ACHN (cell line): Measurements from ENCODE around the gene FGFBP3.
"Not testable (repeated sequence)": the region's sequence is repeated elsewhere in the genome, so short reads cannot be mapped to it uniquely, and the experiment has no call there.

ENCODE experiments used
- DNase-seq: peaks from one replicate; pipeline ENCODE4 v3.0.0-alpha.2; 2015
- in situ Hi-C: cut with HindIII; loops from 2 replicates; pipeline ENCODE4 v1.10.0; 2017; ENCODE audit warnings: low sequenced_read_pairs, low pct_ligation_motif_present, low pct_unique_long_range_greater_than_20kb

The FGFBP3 gene

DNA sequence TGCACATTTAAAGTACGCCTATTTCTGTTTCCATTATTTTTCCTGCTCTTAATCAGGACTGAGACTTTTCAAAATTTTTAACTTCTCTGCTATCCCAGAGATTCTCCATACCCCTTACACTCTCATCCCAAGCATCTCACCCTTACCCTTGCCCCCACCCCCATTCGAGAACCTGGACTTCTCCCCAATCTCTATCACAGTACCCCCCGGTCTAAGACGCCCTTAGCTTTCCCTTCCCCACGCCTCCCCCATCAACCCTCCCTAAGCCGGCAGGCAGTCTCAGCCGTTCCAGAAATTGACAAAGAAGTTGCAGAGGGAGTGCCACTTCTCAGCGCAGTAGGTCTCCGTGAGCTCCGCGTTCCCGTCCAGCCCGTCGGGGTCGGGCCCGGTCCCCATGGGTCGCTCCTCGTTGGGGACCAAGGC lies 1.4 kb downstream of the FGFBP3 start:
- in situ Hi-C loops, result no loop called here
- peak; percentile 11 for DNase-seq

- in situ Hi-C loops, result no loop called here
Observed at GRCh38 chr10:91907033-91907594, 2.2 kb downstream of the FGFBP3 start.

DNA sequence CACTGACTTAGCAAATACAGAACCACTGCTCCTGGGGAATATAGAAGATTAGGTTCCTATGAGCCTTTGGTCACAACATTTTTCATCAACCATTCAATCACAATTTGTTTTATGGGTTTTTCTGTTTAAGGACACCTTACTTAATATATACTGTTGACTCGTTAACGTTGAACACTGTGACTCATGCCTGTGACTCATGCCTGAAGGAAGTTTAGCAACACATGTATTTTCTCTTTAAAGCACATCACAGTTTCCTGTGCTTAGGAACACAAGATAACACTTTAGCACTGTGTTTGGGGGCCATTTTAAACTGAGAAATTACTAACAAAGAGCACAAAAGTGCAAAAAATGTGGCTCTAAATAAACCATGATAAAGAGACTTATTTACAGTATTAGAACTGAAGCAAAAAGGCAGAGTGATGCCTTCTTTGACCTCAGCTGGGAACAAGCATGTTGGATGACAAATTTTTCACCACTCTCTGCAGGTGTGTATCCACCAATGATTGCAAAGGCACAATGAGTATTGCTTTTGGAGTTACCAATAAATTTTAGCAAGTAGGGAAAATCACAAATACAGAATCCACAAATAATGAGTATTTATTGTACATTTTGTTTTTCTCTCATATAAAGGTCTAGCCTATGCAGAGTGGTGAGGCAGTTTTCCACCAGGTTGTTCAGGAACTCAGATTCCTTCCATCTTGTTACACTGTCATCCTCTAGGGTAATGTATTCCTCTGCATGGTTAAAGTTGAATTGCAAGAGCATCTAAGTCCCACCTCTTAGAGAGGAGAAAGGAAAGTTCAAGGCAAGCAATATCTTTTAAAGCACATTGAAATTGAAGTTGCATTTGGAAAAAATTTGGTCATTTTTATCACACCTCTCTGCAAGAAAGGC lies 7.3 kb downstream of the FGFBP3 start:
- in situ Hi-C loops, result no loop called here
- peak; percentile 80 for DNase-seq

More at GRCh38 chr10:91907033-91907594, 2.2 kb downstream of the FGFBP3 start:
- DNase-seq, result no peak

DNA sequence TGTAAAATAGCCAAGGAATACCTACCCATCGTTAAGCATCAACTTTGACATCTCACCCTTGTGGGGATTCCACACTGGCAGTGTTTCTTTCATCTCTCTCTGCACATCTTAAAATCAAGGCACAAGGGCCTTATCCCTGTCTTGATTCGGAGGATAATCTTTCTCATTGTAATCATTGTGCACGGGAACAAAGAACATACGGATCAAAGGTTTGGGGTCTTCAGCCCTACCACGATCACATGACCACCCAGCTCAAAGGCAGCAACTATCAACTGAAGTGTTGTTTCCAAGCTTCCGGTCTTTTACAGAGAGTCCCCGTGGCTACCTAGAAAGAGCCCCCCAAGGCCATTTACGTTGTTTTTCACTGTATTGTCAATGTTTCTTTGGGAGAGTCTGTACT lies 11.9 kb downstream of the FGFBP3 start:
- no peak for DNase-seq
- in situ Hi-C loops, result no loop called here

DNA sequence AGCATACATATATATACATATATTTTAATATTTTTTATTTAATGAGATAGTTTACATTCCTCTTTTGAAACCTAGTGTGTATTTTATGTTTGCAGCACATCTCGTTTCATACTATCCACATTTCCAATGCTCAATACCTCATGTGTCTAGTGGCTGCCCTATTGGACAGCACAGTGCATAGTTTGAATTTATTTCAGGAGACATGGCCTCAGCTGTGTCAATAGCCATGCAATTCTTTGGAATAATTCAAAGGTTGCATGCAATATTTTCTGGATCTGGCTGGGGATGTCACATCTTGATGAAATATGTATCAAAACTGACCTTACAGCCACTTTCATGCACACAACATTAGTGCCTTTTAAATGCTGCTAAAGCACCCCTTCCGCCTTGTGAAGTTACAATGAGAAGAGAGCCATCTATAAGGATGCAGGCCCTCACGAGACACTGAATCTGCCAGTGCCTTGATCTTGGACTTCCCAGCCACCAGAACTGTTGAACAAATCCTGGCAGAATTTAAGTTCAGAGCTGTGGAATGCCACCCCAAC lies 13.0 kb downstream of the FGFBP3 start:
- no peak for DNase-seq
- in situ Hi-C loops, result no loop called here

DNA sequence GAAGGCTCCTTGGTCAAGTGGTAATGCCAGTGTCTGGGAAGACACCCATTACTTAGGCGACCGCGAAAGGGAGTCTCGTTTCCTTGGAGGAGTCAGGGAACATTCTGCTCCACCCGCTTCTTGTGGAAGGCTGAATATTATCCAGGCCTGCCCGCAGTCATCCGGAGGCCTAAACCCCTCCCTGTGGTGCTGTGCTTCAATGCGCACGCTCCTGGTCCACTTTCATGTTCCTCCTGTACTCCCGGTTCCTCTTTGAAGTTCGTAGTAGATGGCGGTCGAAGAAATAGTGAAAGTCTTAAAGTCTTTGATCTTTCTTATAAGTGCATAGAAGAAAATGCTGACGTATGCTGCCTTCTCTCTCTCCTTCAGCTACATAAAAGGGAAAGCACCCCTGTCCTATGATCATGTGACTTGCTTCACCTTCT lies 15.0 kb downstream of the FGFBP3 start:
- in situ Hi-C loops, DNase-seq: not testable (repeated sequence)

DNA sequence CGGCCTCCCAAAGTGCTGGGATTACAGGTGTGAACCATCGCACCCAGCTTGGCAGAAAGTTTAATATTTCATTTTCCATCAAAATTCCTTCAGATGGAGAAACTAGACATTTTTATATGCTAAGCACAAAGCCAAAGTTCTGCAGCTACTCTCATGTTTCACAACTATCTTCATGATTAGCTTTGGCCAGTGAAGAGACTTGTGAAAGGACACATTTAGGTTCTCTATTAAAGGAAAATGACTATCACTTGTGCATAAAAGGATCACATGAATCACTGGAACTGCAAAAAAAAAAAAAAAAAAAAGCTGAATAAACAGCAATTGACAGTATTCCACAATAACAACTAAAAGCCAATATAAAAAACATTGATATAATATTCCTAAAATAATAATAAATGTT lies 16.2 kb downstream of the FGFBP3 start:
- in situ Hi-C loops, result no loop called here
- DNase-seq, result no peak

DNA sequence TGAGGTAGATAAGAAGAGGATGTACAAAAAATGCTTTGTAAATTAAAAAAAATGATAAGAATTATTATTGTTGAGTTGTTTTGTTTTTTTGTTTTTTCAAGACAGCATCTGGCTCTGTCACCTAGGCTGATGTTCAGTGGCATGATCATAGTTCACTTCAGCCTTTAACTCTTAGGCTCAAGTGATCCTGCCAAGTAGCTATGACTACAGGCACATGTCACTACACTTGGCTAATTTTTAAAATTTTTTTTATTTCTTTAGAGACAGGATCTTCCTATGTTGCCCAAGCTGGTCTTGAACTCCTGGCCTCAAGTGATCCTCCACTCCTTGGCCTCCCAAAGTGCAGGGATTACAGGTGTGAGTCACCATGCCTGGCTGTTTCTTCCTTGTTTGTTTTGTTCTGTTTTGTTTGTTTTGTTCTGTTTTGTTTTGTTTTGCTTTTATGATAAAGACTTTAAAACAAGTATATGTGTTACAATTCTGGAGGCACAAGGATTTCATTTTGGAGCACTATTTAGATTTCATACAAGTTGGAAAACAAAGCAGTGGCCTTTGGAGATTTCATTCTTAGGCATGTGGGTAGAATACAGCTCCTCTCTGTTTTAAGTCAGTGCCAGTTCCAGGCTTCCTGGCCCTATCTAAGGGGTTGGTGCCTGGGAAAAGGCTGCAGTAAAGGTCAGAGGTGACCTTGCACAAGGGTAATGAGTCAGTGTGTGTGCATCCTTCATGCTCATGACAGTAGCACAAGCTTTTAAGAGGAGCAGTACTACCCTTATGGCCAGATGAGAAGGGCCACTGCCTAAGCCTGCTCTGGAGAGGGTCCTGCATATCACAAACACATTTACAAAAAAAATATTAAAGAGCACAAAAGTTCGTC lies 17.9 kb downstream of the FGFBP3 start:
- peak; percentile 41 for DNase-seq
- in situ Hi-C loops, result no loop called here

GRCh38 chr10:91887272-91888076 lies 21.8 kb downstream of the FGFBP3 start:
- in situ Hi-C loops, result no loop called here
- DNase-seq, result peak; percentile 34

DNA sequence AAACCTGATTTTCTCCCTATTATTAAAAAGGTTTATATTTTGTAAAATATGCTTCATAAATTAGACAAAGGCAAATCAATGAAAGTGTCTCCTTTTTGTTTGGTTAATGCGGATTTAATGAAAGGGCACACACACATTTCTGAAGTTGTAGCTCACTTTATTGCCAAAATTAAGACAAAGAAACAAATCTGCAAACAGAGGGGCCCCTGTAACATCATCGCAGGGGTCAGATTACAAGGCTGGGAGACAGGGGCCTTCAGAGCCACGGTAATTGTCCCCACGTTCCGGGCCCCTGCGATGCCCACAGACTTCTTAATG lies 22.4 kb downstream of the FGFBP3 start:
- no peak for DNase-seq
- in situ Hi-C loops, result no loop called here

DNA sequence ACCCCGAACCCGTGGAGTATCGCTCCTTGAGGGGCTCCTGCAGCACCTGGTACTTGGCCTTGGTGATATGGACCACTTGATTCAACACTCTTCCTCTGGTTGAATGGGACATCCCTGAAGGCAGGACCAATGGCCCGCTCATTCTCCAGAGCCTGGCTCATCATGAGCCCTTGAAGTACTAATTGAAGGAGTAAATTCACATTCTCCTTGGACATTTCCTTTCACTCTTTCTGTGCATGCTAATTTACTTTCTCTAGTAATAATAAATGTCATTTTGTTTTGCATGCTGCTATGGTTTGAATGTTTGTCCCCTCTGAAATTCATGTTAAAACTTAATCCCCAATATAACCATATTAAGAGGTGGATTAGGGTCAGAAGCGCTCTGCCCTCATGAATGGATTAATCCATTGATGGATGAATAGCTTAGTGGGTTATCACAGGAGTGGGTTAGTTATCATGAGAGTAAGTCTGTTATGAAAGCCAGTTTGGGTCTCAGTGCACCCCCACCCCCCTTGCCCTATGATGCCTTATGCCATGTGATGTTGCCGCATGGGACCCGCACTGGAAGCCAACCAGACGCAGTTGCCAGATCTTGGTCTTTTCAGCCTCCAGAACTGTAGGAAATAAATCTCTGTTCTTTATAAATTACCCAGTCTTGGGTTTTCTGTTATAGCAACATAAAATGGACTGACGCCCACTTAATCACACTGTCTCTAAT lies 23.8 kb downstream of the FGFBP3 start:
- in situ Hi-C loops, result no loop called here
- no peak for DNase-seq

GRCh38 chr10:91884536-91884935 lies 24.8 kb downstream of the FGFBP3 start:
- no peak for DNase-seq
- in situ Hi-C loops, result no loop called here

- in situ Hi-C loops, result no loop called here
- no peak for DNase-seq
Observed at GRCh38 chr10:91883549-91884444, 25.5 kb downstream of the FGFBP3 start.

DNA sequence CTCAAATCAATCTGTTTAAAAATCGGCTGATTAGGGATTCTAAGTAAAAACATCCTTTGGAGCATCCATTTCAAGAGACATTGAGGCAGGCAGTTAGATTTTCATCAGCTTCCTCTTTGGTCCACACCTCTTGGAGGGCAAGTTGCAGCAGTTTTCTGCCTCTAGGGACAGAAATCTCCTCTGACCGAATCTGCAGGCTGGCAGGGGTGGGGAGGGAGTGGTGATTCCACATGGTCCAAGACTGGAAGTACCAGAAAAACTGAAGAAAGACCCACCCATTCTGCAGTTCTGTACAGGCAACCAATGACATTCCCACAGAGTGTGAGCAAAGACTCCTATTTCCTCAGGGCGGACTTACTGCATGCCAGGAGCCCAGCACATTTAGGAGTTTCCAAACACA lies 29.0 kb downstream of the FGFBP3 start:
- in situ Hi-C loops, result no loop called here
- no peak for DNase-seq

GRCh38 chr10:91879515-91880170 lies 29.6 kb downstream of the FGFBP3 start:
- no peak for DNase-seq

GRCh38 chr10:91875779-91876178 lies 33.5 kb downstream of the FGFBP3 start:
- DNase-seq, result no peak
- in situ Hi-C loops, result no loop called here

More at GRCh38 chr10:91879515-91880170, 29.6 kb downstream of the FGFBP3 start:
- in situ Hi-C loops, result no loop called here
